HepG2 (cell line): ENCODE measurements around the gene USB1. TPM values are rescaled to one million over a fixed set of nuclear protein-coding genes. Genes with fewer than 3 reads are reported as not detected.
A peak's percentile ranks its signal among the peaks of the same experiment; 100 is the strongest.

Experiments used
- ATAC-seq: fragments of 200-7000 bp; cut with Tn5 transposase; 3 replicates; pipeline ENCODE4 v1.9.1; 2020; ENCODE audit warnings: mild to moderate bottlenecking, moderate library complexity
- BruUV-seq: library from RNA; stranded (reverse); fragments of 400-500 nt; replicated peaks from 2 replicates; lab custom pipeline; 2021; lab: Mats Ljungman, UMichigan
- CTCF ChIA-PET: fragments of 300-600 bp; formaldehyde crosslinking; extraction: SDS; loops from one replicate; lab custom pipeline; 2021; ENCODE audit warnings: low total read pairs, inconsistent platforms, low intra/inter-chr PET ratio; lab: Yijun Ruan, JAX
- POLR2A ChIA-PET: fragments of 350-600 bp; sonication (Branson Sonifier 250); formaldehyde crosslinking; loops from one replicate; lab custom pipeline; 2020; ENCODE audit warnings: antibody characterized with exemption, inconsistent platforms; lab: Yijun Ruan, JAX
- DNase-seq: peaks from one replicate; pipeline ENCODE4 v3.0.0-alpha.2; 2015; ENCODE audit warnings: low spot score
- FAIRE-seq: peaks from 3 replicates; lab custom pipeline; 2011; peaks lifted over from hg19 to GRCh38; lab: Jason Lieb, UNC
- H2AFZ ChIP-seq: one replicate; pipeline ENCODE4 v1.6.1; 2011; ENCODE audit warnings: low read length, inconsistent platforms
- H3K27ac ChIP-seq: fragments of 300-600 bp; 3 replicates; pipeline ENCODE4 v1.8.0; 2011; ENCODE audit warnings: mixed run types, mild to moderate bottlenecking, mixed read lengths, low read length, inconsistent platforms; ENCODE audit not compliant: insufficient read depth; ENCODE audit errors: extremely low read length
- H3K27me3 ChIP-seq, 2 experiments: fragments of 200-600 bp in 1 of 2; 2 replicates in 1 of 2; 3 replicates in 1 of 2; pipeline versions ENCODE4 v1.6.0 to v1.8.0; 2011; ENCODE audit warnings: low read length in 2 of 2, mild to moderate bottlenecking in 2 of 2, moderate library complexity in 2 of 2, inconsistent platforms in 1 of 2; ENCODE audit not compliant: insufficient read depth in 2 of 2, control insufficient read depth in 1 of 2
- H3K36me3 ChIP-seq, 2 experiments: fragments of 200-600 bp in 1 of 2; replicated peaks in 1 of 2; 2 replicates in 1 of 2; 3 replicates in 1 of 2; pipeline versions ENCODE4 v1.5.1 to v1.8.0; 2011; ENCODE audit warnings: low read length in 2 of 2, inconsistent platforms in 1 of 2; ENCODE audit not compliant: insufficient read depth in 2 of 2, control insufficient read depth in 1 of 2
- H3K4me1 ChIP-seq: 2 replicates; pipeline ENCODE4 v1.5.1; 2012; ENCODE audit warnings: low read length, inconsistent platforms; ENCODE audit not compliant: insufficient read depth
- H3K4me2 ChIP-seq: 2 replicates; pipeline ENCODE4 v1.6.0; 2011; ENCODE audit warnings: low read depth, low read length, inconsistent platforms
- H3K4me3 ChIP-seq, 3 experiments: fragments of 200-600 bp in 1 of 3; sonication (generic), shearing (Covaris generic) in 1 of 3; replicated peaks in 1 of 3; 2 replicates each; pipeline ENCODE4 v1.5.1; 2011 to 2016; ENCODE audit warnings: low read length in 3 of 3, inconsistent platforms in 2 of 3, low read depth in 2 of 3, mild to moderate bottlenecking in 2 of 3, control low read depth in 1 of 3, mixed read lengths in 1 of 3; ENCODE audit not compliant: insufficient read depth in 1 of 3
- H3K79me2 ChIP-seq: one replicate; pipeline ENCODE4 v1.6.1; 2011; ENCODE audit warnings: low read length, inconsistent platforms; ENCODE audit not compliant: insufficient read depth
- H3K9ac ChIP-seq: 2 replicates; pipeline ENCODE4 v1.6.0; 2011; ENCODE audit warnings: mild to moderate bottlenecking, low read depth, low read length, inconsistent platforms; ENCODE audit not compliant: insufficient read depth
- H3K9me3 ChIP-seq: 2 replicates; pipeline ENCODE4 v1.5.1; 2012; ENCODE audit warnings: mild to moderate bottlenecking, low read length
- H4K20me1 ChIP-seq: 2 replicates; pipeline ENCODE4 v1.6.0; 2011; ENCODE audit warnings: inconsistent platforms, mild to moderate bottlenecking, low read length, moderate library complexity; ENCODE audit not compliant: insufficient read depth
- CENPT ChIP-seq: sonication (generic); formaldehyde crosslinking; IDR thresholded peaks from 2 replicates; pipeline ENCODE4 v1.8.0; 2022; ENCODE audit warnings: low read depth, mild to moderate bottlenecking, moderate library complexity, missing genetic modification reagents
- CSRNP2 ChIP-seq: sonication (generic); formaldehyde crosslinking; conservative IDR thresholded peaks from 2 replicates; pipeline ENCODE4 v1.8.0; 2022; ENCODE audit warnings: low read depth, missing genetic modification reagents
- GABPB1 ChIP-seq: IDR thresholded peaks from 2 replicates; pipeline ENCODE4 v1.6.1; 2016; ENCODE audit warnings: mild to moderate bottlenecking, missing genetic modification reagents, moderate library complexity, missing compliant biosample characterization
- KAT7 ChIP-seq: IDR thresholded peaks from 2 replicates; pipeline ENCODE4 v1.6.1; 2018; ENCODE audit warnings: borderline replicate concordance, missing compliant biosample characterization
- KMT2A ChIP-seq: sonication (generic); formaldehyde crosslinking; IDR thresholded peaks from 2 replicates; pipeline ENCODE4 v1.4.0; 2020; ENCODE audit warnings: missing genetic modification reagents
- LRRFIP1 ChIP-seq: sonication (generic); formaldehyde crosslinking; conservative IDR thresholded peaks from 2 replicates; pipeline ENCODE4 v1.4.0; 2020; ENCODE audit warnings: missing genetic modification reagents
- MTF2 ChIP-seq: sonication (generic); formaldehyde crosslinking; IDR thresholded peaks from 2 replicates; pipeline ENCODE4 v1.5.0; 2020; ENCODE audit warnings: missing genetic modification reagents, borderline replicate concordance
- PTBP1 ChIP-seq: fragments of 200-400 bp; formaldehyde crosslinking; IDR thresholded peaks from 2 replicates; pipeline ENCODE4 v1.6.1; 2018; ENCODE audit warnings: low read length, low read depth; ENCODE audit not compliant: poor library complexity, severe bottlenecking
- SIX4 ChIP-seq: sonication (generic); formaldehyde crosslinking; IDR thresholded peaks from 2 replicates; pipeline ENCODE4 v1.4.0; 2020; ENCODE audit warnings: missing genetic modification reagents
- SMAD1 ChIP-seq: sonication (generic); formaldehyde crosslinking; IDR thresholded peaks from 2 replicates; pipeline ENCODE4 v1.4.0; 2020; ENCODE audit warnings: missing genetic modification reagents, low read depth, mild to moderate bottlenecking, borderline replicate concordance
- STAT6 ChIP-seq: sonication (generic); formaldehyde crosslinking; IDR thresholded peaks from 2 replicates; pipeline ENCODE4 v1.4.0; 2020; ENCODE audit warnings: missing genetic modification reagents, mild to moderate bottlenecking, borderline replicate concordance
- TAF1 ChIP-seq: sonication (generic); formaldehyde crosslinking; IDR thresholded peaks from 2 replicates; pipeline ENCODE4 v1.4.0; 2020; ENCODE audit warnings: missing genetic modification reagents
- ZNF124 ChIP-seq: sonication (generic); formaldehyde crosslinking; IDR thresholded peaks from 2 replicates; pipeline ENCODE4 v1.4.0; 2020; ENCODE audit warnings: missing genetic modification reagents
- ZNF468 ChIP-seq: sonication (generic); formaldehyde crosslinking; IDR thresholded peaks from 2 replicates; pipeline ENCODE4 v1.8.0; 2022; ENCODE audit warnings: mild to moderate bottlenecking, moderate library complexity, missing genetic modification reagents
- ZNF691 ChIP-seq: sonication (generic); formaldehyde crosslinking; IDR thresholded peaks from 2 replicates; pipeline ENCODE4 v1.4.0; 2020; ENCODE audit warnings: missing genetic modification reagents, low read depth, mild to moderate bottlenecking, borderline replicate concordance
- WGBS: methylation state at CpG from one replicate; pipeline ENCODE4 v1.1.6; 2017; ENCODE audit warnings: low lambda C conversion rate; 5-methylcytosine and 5-hydroxymethylcytosine counted together
- in situ Hi-C: cut with HindIII; loops from 2 replicates; pipeline ENCODE4 v1.10.0; 2017; ENCODE audit warnings: low pct_unique_long_range_greater_than_20kb; ENCODE audit not compliant: extremely low pct_ligation_motif_present
- intact Hi-C: fragments of 100-400 bp; cut with micrococcal nuclease; formaldehyde crosslinking; loops from one replicate; pipeline ENCODE4 v1.10.0; 2022; ENCODE audit not compliant: unreplicated experiment
- polyA plus RNA-seq, 8 experiments: library from polyadenylated mRNA; depleted of rRNA in 3 of 8; stranded (reverse) in 7 of 8; unstranded in 1 of 8; fragments of >200 nt; fragmentation: Illumina TruSeq in 4 of 8; extraction: Trizol in 4 of 8; gene quantifications; 2 replicates each; pipeline versions ENCODE4 v1.2.1 to v1.2.3, GENCODE V29; 2011 to 2016; ENCODE audit warnings: low read depth in 4 of 8, missing spikeins in 1 of 8, mixed read lengths in 1 of 8; ENCODE audit not compliant: insufficient read depth in 1 of 8
- total RNA-seq, 5 experiments: library from RNA; depleted of rRNA; stranded (reverse); fragments of >200 nt; fragmentation: Illumina TruSeq; extraction: Trizol; gene quantifications; 2 replicates each; pipeline ENCODE4 v1.2.3, GENCODE V29; 2016; ENCODE audit warnings: low read depth in 1 of 5

The USB1 gene
- total and polyA plus RNA-seq, 2 of the 13 experiments (the other 11 are each of a cell fraction or from before 2014, with no cell fraction given): 16.7 to 65.4 TPM

GRCh38 chr16:58027161-58027915, 26.1 kb downstream of the USB1 start:
- peak overlapping the region; percentile 82 for H3K9ac ChIP-seq
- ATAC-seq (peak; percentile 2), DNase-seq (peak; percentile 37), FAIRE-seq (no peak)
- CTCF ChIA-PET: no interaction called here
- H3K79me2 ChIP-seq: peaks cover 32% of the 10 kb centered on the region
- H3K4me2 ChIP-seq: peak overlapping the region; percentile 96
- peaks cover 0 to 6% of the 10 kb centered on the region in 2 experiments; a peak in 2 of 5 replicates for H3K36me3 ChIP-seq
- H4K20me1 ChIP-seq: peaks cover 26% of the 10 kb centered on the region; the same call in 1 of the 2 replicates
- H3K27me3 ChIP-seq: no peaks in the 10 kb centered on the region
- POLR2A ChIA-PET: interaction anchor here (0.6 to 5.9 kb wide), 5 partner anchors 26 to 154 kb away, joined by 3 to 101 read pairs (median 4); partner anchors contain the start of genes CFAP20, USB1 and ZNF319
- in situ Hi-C loops (no loop called here), intact Hi-C loops (loop anchor here (10.0 kb wide), 2 partner anchors 167 to 277 kb away; partner anchors contain the start of gene CSNK2A2)
- 3% methylated on average over 31 of the region's 43 CpGs for WGBS
- no TSS peak for BruUV-seq
- peak overlapping the region; percentile 87 to 97 (median 88) for H3K4me3 ChIP-seq
- H2AFZ ChIP-seq: no peak overlapping the region
- H3K9me3 ChIP-seq: no peaks in the 10 kb centered on the region
- H3K27ac ChIP-seq: peak overlapping the region; percentile 10
- H3K4me1 ChIP-seq: peaks cover 62% of the 10 kb centered on the region
- peak; percentile 49; the same call in 1 of the 2 replicates for TF ChIP-seq GABPB1 (CRISPR knock-in tag)
- TF ChIP-seq ZNF468 (CRISPR knock-in tag): no peak
- TF ChIP-seq ZNF691: 0 out of 2 replicates have a peak, but pooled peaks have one; percentile 20
- peak; percentile 19; the same call in 1 of the 2 replicates for TF ChIP-seq SIX4 (CRISPR knock-in tag)
- 0 out of 2 replicates have a peak, but pooled peaks have one; percentile 22 for TF ChIP-seq TAF1 (CRISPR knock-in tag)
- no peak for TF ChIP-seq LRRFIP1
- no peak for TF ChIP-seq SMAD1 (CRISPR knock-in tag)
- TF ChIP-seq KMT2A (CRISPR knock-in tag): no peak
- no peak for TF ChIP-seq CSRNP2 (CRISPR knock-in tag)
- TF ChIP-seq CENPT: 0 out of 2 replicates have a peak, but pooled peaks have one; percentile 35
- TF ChIP-seq PTBP1: peak; percentile 55
- TF ChIP-seq STAT6 (CRISPR knock-in tag): no peak
- TF ChIP-seq ZNF124 (CRISPR knock-in tag): 0 out of 2 replicates have a peak, but pooled peaks have one; percentile 20
- TF ChIP-seq KAT7 (CRISPR knock-in tag): no peak
- TF ChIP-seq MTF2 (CRISPR knock-in tag): peak; percentile 22; the same call in 1 of the 2 replicates
